Endothelial cell (in vitro differentiated cells): Measurements from ENCODE around the gene CRK. TPM values are rescaled to one million over a fixed set of nuclear protein-coding genes. Genes with fewer than 3 reads are reported as not detected.

Experiments used
- DNase-seq: peaks from one replicate; pipeline ENCODE4 v3.0.0; 2021; ENCODE audit warnings: low spot score
- H3K27ac Mint-ChIP-seq: one replicate; pipeline ENCODE4 v1.8.0; 2021; ENCODE audit warnings: mixed read lengths, inconsistent platforms; ENCODE audit not compliant: unreplicated experiment
- H3K27me3 Mint-ChIP-seq: one replicate; pipeline ENCODE4 v1.8.0; 2021; ENCODE audit warnings: mild to moderate bottlenecking, moderate library complexity, mixed read lengths, inconsistent platforms; ENCODE audit not compliant: unreplicated experiment
- H3K36me3 Mint-ChIP-seq: one replicate; pipeline ENCODE4 v1.8.0; 2021; ENCODE audit warnings: mild to moderate bottlenecking, low read depth, mixed read lengths, inconsistent platforms; ENCODE audit not compliant: unreplicated experiment
- H3K4me1 Mint-ChIP-seq: one replicate; pipeline ENCODE4 v1.8.0; 2021; ENCODE audit warnings: mild to moderate bottlenecking, mixed read lengths, inconsistent platforms; ENCODE audit not compliant: unreplicated experiment
- H3K4me3 Mint-ChIP-seq: one replicate; pipeline ENCODE4 v1.8.0; 2021; ENCODE audit warnings: mild to moderate bottlenecking, mixed read lengths, inconsistent platforms; ENCODE audit not compliant: unreplicated experiment
- H3K9me3 Mint-ChIP-seq: one replicate; pipeline ENCODE4 v1.8.0; 2021; ENCODE audit warnings: mixed read lengths, inconsistent platforms; ENCODE audit not compliant: unreplicated experiment
- total RNA-seq: library from RNA; stranded (reverse); fragmentation: NEBNext Ultra II Directional; extraction: Animal tissue kit (Norgen Biotek cat#: 25700); gene quantifications from one replicate; pipeline ENCODE4 v1.2.1, GENCODE V29; 2021; ENCODE audit not compliant: unreplicated experiment
- TF ChIP-seq, protein P1 (sequence below): fragments of 200-600 bp; sonication (generic); IDR thresholded peaks from one replicate; pipeline ENCODE4 v1.5.0; 2021; ENCODE audit warnings: antibody characterized with exemption; ENCODE audit not compliant: unreplicated experiment

The CRK gene
- total RNA-seq, 1 donor from 2014 or later, result 119 TPM

GRCh38 chr17:1467898-1468492, 12.0 kb upstream of the CRK start:
- H3K27ac Mint-ChIP-seq, result no peak overlapping the region
- TF ChIP-seq, protein P1, sequence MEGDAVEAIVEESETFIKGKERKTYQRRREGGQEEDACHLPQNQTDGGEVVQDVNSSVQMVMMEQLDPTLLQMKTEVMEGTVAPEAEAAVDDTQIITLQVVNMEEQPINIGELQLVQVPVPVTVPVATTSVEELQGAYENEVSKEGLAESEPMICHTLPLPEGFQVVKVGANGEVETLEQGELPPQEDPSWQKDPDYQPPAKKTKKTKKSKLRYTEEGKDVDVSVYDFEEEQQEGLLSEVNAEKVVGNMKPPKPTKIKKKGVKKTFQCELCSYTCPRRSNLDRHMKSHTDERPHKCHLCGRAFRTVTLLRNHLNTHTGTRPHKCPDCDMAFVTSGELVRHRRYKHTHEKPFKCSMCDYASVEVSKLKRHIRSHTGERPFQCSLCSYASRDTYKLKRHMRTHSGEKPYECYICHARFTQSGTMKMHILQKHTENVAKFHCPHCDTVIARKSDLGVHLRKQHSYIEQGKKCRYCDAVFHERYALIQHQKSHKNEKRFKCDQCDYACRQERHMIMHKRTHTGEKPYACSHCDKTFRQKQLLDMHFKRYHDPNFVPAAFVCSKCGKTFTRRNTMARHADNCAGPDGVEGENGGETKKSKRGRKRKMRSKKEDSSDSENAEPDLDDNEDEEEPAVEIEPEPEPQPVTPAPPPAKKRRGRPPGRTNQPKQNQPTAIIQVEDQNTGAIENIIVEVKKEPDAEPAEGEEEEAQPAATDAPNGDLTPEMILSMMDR, result no peak
- peaks cover 9% of the 10 kb centered on the region for H3K27me3 Mint-ChIP-seq
- no peak for DNase-seq
- H3K4me3 Mint-ChIP-seq, result no peak overlapping the region
- peaks cover 5% of the 10 kb centered on the region for H3K4me1 Mint-ChIP-seq
- H3K9me3 Mint-ChIP-seq, result no peaks in the 10 kb centered on the region
- H3K36me3 Mint-ChIP-seq, result peaks cover 35% of the 10 kb centered on the region

DNA sequence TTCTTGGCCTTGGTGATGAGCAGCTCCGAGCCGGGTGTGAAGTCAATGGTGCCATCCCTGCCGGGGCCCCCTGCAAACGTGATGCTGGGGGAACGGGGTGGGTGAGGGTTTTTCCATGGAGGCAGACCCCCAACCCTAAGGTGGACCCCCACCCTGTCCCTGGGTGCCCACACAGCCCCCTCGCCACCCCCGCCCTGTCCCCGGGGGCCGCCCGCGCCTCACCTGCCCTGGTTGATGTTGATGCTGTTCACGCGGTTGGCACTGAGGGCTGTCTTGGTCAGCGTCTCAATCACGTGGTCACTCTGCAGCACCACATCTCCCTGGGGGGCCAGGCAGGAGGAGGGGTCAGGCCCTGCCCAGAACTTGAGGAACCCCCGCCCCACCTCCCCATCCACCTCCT, 11.2 kb upstream of the CRK start:
- H3K4me1 Mint-ChIP-seq, result peaks cover 9% of the 10 kb centered on the region
- H3K4me3 Mint-ChIP-seq, result no peak overlapping the region
- H3K27me3 Mint-ChIP-seq, result peaks cover 10% of the 10 kb centered on the region
- no peaks in the 10 kb centered on the region for H3K9me3 Mint-ChIP-seq
- TF ChIP-seq, protein P1, result no peak
- peaks cover 34% of the 10 kb centered on the region for H3K36me3 Mint-ChIP-seq
- DNase-seq, result no peak
- no peak overlapping the region for H3K27ac Mint-ChIP-seq

DNA sequence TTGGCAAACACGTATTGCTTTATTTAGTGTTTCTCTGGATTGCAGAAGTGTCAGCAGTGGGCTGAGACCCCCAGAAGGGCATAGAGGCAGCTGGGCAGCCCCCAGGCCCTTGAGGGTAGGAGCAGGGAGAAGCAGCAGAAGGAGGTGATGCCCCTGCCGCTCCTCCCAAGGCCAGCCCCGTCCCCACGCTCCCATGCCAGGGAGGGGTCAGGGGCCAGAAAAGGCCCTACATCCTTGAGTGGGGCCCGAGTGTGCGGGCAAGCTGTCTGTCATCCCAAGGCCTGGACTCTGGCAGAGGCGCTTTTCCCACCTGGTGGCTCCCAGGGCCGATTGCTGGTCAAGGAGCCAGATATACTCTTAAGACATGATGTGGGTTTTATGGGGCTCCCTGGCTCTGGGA, 8.2 kb upstream of the CRK start:
- Mint-ChIP-seq H3K9me3 (no peaks in the 10 kb centered on the region), H3K36me3 (peaks cover 35% of the 10 kb centered on the region), H3K27ac (no peak overlapping the region), H3K27me3 (peaks cover 11% of the 10 kb centered on the region), H3K4me3 (peak overlapping the region; percentile 76), H3K4me1 (peaks cover 25% of the 10 kb centered on the region)
- TF ChIP-seq, protein P1, result no peak
- no peak for DNase-seq

- Mint-ChIP-seq H3K4me1 (peaks cover 25% of the 10 kb centered on the region), H3K9me3 (no peaks in the 10 kb centered on the region), H3K27me3 (peaks cover 15% of the 10 kb centered on the region), H3K36me3 (peaks cover 23% of the 10 kb centered on the region), H3K27ac (no peak overlapping the region), H3K4me3 (peak overlapping the region; percentile 34)
- DNase-seq, result no peak
- TF ChIP-seq, protein P1, result no peak
Observed at GRCh38 chr17:1462164-1463112, 6.4 kb upstream of the CRK start.
